ENCODE data around the gene ZNRF1. TPM values are rescaled to one million over a fixed set of nuclear protein-coding genes. Genes with fewer than 3 reads are reported as not detected.

The ZNRF1 gene
- total RNA-seq, 2 experiments from 2014 or later, result 16.1 to 22.5 TPM

DNA sequence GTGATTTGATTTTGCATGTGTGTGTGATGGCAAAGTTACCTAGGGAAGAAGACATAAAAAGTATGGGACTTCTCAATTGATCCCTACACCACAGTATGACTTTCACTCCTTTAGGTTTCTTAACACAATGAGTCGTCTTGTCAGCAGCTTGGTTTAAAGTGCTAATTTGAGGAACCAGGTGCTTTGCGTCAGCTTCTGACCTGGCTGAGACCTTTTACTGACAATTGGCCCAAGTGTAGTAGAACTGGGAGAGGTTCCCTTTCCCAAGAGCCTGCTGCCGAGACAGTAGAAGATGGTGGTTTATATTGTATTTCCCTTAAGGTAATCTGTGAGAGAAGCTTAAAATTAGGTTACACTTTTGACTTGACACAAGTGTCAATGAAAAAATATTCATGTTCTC is 62.8 kb downstream of the ZNRF1 start:
- ATAC-seq (no peak), DNase-seq (no peak)
- no peaks in the 10 kb centered on the region for H3K27me3 Mint-ChIP-seq
- H3K27ac Mint-ChIP-seq, result no peak overlapping the region
- H3K4me1 Mint-ChIP-seq, result peaks cover 28% of the 10 kb centered on the region
- CTCF ChIA-PET, result interaction anchor here (0.7 to 5.9 kb wide), 3 partner anchors 11 to 55 kb away, joined by 3 to 42 read pairs (median 3); no protein-coding TSS in a partner anchor
- H3K4me3 Mint-ChIP-seq, result no peak overlapping the region
- no peaks in the 10 kb centered on the region for H3K9me3 Mint-ChIP-seq (ENCODE audit: low read depth)
- H3K36me3 Mint-ChIP-seq, result peaks cover 3% of the 10 kb centered on the region

DNA sequence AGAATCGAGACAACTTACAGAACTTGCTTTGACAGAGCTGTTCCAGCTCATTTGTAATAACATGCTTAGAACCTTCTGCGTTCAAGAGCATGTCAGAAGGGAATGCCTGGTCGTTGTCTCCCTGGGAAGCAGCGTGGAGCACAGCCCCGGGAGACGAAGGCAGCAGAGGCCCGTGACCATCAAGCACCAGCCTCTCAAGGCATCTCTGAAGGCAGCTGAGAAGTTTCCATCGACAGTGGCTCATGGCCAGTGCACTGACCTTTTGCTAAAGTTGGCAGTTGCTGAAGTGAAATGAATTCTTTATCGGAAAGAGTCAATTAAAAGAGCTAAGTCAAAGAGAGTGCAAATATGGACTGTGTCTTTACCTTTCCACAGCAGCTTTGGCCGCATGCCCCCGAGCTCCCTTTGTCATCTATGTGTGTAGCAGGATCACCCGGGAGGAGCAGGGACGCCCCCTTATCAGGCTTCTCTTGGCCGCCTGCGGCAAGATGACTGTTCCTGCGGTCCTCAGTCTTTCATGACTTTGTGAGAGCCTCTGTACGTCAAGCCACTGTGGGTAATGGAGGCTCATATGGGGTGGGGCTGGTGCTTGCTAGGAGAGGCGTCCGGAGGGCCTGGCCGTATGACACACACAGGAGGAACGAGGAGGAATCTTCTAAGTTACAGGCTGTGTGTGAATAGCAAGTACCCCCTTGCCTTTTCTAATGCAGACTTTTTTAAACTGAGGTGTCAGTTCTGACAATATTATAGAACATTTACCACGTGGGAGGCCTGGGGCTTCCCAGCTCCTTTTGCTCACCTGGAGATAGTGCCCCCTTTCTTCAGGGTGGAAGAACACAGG is 63.5 kb downstream of the ZNRF1 start:
- CTCF ChIA-PET, result interaction anchor here (0.7 to 5.9 kb wide), 3 partner anchors 10 to 56 kb away, joined by 3 to 42 read pairs (median 3); no protein-coding TSS in a partner anchor
- H3K27me3 Mint-ChIP-seq, result no peaks in the 10 kb centered on the region
- H3K27ac Mint-ChIP-seq, result no peak overlapping the region
- no peak overlapping the region for H3K4me3 Mint-ChIP-seq
- peaks cover 32% of the 10 kb centered on the region for H3K4me1 Mint-ChIP-seq
- DNase-seq (no peak), ATAC-seq (no peak)
- no peaks in the 10 kb centered on the region for H3K36me3 Mint-ChIP-seq
- no peaks in the 10 kb centered on the region for H3K9me3 Mint-ChIP-seq (ENCODE audit: low read depth)

DNA sequence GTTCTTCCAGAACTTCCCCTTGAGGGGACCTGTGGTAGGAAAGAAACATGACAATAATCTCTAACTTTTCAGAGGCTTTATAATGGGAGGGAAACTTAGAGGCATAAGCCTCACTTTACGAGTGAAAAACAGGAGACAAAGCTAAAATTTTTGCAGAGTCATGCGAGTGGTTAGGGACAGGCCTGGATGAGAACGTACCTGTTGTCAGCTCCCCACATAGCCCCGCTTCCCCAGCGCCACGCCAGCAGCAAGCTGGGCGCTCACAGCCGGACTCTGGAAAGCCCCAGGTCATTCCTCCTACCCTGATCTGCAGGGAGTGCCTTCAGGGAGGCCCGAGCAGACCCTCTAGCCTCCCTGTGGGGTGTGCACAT is 64.1 kb downstream of the ZNRF1 start:
- DNase-seq (no peak), ATAC-seq (no peak)
- no peaks in the 10 kb centered on the region for H3K36me3 Mint-ChIP-seq
- no peaks in the 10 kb centered on the region for H3K27me3 Mint-ChIP-seq
- peaks cover 32% of the 10 kb centered on the region for H3K4me1 Mint-ChIP-seq
- no peak overlapping the region for H3K4me3 Mint-ChIP-seq
- CTCF ChIA-PET, result interaction anchor here (1.5 to 5.9 kb wide), 2 partner anchors 47 to 57 kb away, joined by 3 to 42 read pairs; no protein-coding TSS in a partner anchor
- H3K9me3 Mint-ChIP-seq (ENCODE audit: low read depth), result no peaks in the 10 kb centered on the region
- no peak overlapping the region for H3K27ac Mint-ChIP-seq

DNA sequence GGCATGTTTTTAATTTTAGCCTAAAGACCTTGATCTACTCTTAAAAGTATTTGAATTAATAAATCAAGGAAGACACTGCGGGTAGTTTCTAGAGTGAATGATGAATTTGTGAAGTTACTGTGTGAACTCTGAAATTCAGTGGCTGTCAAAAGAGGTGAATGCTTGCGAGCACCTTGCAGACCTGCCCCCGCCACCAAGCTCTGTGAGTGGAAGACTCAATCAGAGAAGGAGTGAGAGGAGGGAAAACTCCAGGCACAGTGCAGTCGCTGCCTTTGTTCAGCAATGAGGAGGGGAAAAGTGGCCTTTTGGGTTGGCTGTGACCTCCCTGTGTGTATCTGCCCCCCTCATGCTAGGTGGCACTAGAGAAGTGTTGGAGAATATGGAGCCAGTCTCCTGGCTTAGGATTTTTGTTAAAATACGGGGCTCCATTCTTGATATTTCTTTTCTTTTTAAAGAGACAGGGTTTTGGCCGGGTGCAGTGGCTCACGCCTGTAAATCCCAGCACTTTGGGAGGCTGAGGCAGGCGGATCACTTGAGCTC is 64.8 kb downstream of the ZNRF1 start:
- CTCF ChIA-PET, result interaction anchor here (1.5 to 5.9 kb wide), 3 partner anchors 9 to 57 kb away, joined by 3 to 42 read pairs (median 5); no protein-coding TSS in a partner anchor
- DNase-seq (no peak), ATAC-seq (no peak)
- peaks cover 32% of the 10 kb centered on the region for H3K4me1 Mint-ChIP-seq
- no peaks in the 10 kb centered on the region for H3K27me3 Mint-ChIP-seq
- H3K36me3 Mint-ChIP-seq, result no peaks in the 10 kb centered on the region
- H3K4me3 Mint-ChIP-seq, result no peak overlapping the region
- H3K27ac Mint-ChIP-seq, result no peak overlapping the region
- H3K9me3 Mint-ChIP-seq (ENCODE audit: low read depth), result no peaks in the 10 kb centered on the region

DNA sequence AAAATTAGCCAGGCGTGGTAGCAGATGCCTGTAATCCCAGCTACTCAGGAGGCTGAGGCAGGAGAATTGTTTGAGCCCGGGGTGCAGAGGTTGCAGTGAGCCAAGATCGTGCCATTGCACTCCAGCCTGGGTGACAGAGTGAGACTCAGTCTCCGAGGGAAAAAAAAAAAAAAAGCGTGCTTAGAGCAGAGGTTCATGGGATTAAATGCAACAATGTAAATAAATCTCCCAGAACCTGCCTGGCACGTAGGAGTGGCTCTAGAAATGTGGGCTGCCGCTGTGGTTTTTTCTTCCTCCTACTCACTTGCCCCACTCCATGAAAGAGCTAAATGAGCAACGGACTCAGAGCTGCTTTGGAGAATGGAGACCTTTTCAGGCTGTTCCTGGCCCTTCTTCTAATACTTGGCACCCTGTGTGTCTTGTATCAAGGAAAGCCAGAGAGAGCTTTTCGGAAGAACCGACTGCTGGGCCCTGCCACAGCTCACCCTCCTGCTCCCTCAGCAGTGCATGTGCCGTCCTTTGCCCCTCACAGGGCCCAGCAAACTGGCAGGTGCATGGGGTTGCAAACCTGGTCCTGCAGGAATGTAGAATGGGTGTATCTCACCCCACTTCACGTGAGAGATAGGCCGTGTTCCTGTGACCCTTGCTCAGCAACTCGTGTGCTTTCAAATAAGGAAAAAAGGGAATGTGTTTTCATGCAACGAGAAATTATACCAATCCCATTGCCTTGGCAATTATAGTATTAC is 65.8 kb downstream of the ZNRF1 start:
- Mint-ChIP-seq H3K4me3 (peak overlapping the region; percentile 58), H3K9me3 (ENCODE audit: low read depth) (no peaks in the 10 kb centered on the region), H3K27me3 (no peaks in the 10 kb centered on the region), H3K36me3 (no peaks in the 10 kb centered on the region), H3K4me1 (peaks cover 32% of the 10 kb centered on the region), H3K27ac (peak overlapping the region; percentile 81)
- DNase-seq, result peak; percentile 60
- ATAC-seq, result peak; percentile 52
- CTCF ChIA-PET, result interaction anchor here (0.6 to 5.9 kb wide), 8 partner anchors 8 to 353 kb away, joined by 3 to 42 read pairs (median 4); no protein-coding TSS in a partner anchor

DNA sequence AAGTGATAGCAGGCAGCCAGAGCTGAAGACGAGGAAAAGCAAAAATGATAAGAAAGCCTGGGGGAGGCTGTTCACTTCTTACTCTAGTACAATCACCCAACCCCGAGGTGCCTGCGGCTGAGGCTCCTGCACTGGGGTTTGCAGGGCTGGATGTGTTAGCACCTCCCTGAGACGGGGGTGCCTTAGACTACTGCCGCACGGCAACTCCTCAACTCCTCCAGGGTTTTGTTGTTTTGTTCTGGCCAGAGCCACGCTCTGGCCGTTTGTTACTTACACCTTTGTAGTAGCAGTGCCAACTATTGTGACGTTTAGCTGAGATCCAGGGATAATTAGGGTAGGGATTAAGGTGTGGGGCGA is 66.3 kb downstream of the ZNRF1 start:
- CTCF ChIA-PET, result interaction anchor here (0.7 to 5.9 kb wide), 7 partner anchors 7 to 45 kb away, joined by 3 to 42 read pairs (median 4); no protein-coding TSS in a partner anchor
- H3K4me1 Mint-ChIP-seq, result peaks cover 32% of the 10 kb centered on the region
- DNase-seq (peak; percentile 81), ATAC-seq (peak; percentile 92)
- H3K4me3 Mint-ChIP-seq, result peak overlapping the region; percentile 58
- H3K9me3 Mint-ChIP-seq (ENCODE audit: low read depth), result no peaks in the 10 kb centered on the region
- H3K36me3 Mint-ChIP-seq, result no peaks in the 10 kb centered on the region
- no peaks in the 10 kb centered on the region for H3K27me3 Mint-ChIP-seq
- peak overlapping the region; percentile 81 for H3K27ac Mint-ChIP-seq

DNA sequence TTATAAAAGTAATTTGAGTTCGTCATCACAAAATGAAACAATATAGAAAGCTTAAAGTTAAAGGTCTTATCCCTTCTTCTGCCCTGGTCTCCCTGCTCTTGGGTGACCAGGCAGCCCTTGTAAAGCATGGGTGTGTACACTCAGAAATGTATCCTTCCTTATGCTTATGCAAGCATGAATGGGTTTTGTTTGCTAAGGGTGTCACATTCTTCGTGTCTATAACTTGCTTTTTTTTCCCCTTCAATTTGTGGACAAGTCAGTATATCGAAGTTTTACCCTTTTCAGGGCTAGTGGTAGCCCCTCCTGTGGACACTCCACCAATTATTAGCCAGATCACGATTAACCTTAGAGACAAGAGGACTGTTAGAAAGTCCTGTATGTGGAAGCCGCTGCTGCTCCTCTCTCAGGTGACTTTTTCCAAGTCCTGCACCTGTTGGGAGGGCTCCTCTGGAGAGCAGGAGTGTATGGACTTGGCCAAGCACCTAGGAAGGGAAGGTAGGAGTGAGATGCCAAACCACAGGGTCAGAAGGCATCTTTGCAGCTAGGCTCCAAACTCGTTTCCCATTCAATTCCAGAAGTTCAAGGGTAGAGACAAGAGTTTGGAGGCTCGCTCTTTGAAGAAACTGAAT is 66.8 kb downstream of the ZNRF1 start:
- H3K27me3 Mint-ChIP-seq, result no peaks in the 10 kb centered on the region
- peaks cover 36% of the 10 kb centered on the region for H3K4me1 Mint-ChIP-seq
- CTCF ChIA-PET, result interaction anchor here (1.0 to 5.9 kb wide), 4 partner anchors 9 to 45 kb away, joined by 3 to 42 read pairs (median 4); no protein-coding TSS in a partner anchor
- DNase-seq, result no peak
- no peaks in the 10 kb centered on the region for H3K9me3 Mint-ChIP-seq (ENCODE audit: low read depth)
- ATAC-seq, result peak; percentile 15
- peak overlapping the region; percentile 58 for H3K4me3 Mint-ChIP-seq
- H3K27ac Mint-ChIP-seq, result peak overlapping the region; percentile 64
- H3K36me3 Mint-ChIP-seq, result peaks cover under 1% of the 10 kb centered on the region

DNA sequence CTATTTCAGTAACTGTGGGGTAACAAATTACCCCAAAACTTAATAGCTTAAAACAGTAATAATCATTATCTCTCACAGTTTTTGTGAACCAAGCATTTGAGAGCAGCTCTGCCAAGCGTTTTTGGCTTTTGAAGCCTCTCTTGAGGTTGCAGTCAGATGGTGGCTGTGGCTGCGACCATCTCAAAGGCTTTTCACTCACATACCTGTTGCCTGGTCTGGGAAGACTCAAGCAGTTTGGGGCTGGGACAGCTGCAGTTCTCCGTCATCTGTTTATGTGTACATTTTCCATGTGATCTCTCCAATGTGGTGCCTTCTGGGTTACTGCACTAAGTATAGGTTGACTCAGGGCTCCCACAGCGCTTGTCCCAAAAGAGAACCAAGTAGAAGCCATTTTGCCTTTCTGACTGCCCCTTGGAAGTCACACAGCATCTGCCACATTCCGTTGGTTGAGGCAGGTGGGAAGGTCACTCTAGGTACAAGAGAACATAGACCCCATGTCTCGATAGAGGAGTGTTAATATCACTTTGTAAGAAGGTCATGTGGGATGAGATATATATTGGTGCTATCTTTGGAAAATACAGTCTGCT is 68.1 kb downstream of the ZNRF1 start:
- H3K4me3 Mint-ChIP-seq, result no peak overlapping the region
- DNase-seq (no peak), ATAC-seq (no peak)
- no peaks in the 10 kb centered on the region for H3K9me3 Mint-ChIP-seq (ENCODE audit: low read depth)
- no peaks in the 10 kb centered on the region for H3K27me3 Mint-ChIP-seq
- H3K36me3 Mint-ChIP-seq, result peaks cover 3% of the 10 kb centered on the region
- H3K27ac Mint-ChIP-seq, result no peak overlapping the region
- peaks cover 38% of the 10 kb centered on the region for H3K4me1 Mint-ChIP-seq
- CTCF ChIA-PET, result interaction anchor here (0.9 kb wide), 1 partner anchor 45 kb away, joined by 5 read pairs; no protein-coding TSS in a partner anchor

DNA sequence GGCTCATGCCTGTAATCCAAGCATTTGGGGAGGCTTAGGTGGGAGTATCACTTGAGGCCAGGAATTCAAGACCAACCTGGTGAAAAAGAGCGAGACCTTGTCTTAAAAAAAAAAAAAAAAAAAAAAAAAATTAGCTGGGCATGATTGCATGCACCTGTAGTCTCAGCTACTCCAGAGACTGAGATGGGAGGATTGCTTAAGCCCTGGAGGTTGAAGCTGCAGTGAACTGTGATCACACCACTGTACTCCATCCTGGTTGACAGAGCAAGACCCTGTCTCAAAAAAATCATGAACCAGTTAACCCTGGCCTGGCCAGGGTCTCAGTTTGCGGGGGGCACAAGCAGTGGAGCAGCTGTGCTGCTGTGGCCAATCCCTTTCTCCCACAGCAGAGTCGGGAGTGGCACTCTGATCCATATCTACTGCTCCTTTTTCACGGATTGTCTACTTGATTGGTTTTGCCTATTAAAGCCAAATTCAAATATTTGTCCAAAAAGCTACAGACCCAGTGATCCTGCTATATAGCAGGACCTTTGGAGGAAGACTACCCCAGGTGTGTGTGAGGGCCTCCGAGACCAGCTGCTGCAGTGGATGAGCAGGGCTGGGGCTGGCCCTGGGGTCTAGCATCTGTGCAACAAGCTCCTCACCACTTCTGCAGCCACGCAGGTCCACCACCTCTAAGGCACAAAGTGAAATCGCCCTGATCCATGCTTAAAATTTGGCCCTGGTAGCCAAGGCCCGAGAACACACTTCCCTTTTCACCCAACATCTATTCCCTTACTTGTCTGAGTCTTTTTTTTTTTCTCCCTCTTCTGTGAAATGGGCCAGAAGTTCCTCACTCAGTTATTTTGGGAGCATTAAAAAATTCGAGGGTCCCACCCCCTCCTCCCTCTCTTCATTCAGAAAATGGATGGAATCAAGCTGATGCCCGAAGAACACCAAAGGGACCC is 69.5 kb downstream of the ZNRF1 start:
- Mint-ChIP-seq H3K4me3 (no peak overlapping the region), H3K27me3 (no peaks in the 10 kb centered on the region), H3K9me3 (ENCODE audit: low read depth) (no peaks in the 10 kb centered on the region), H3K27ac (no peak overlapping the region), H3K36me3 (peaks cover 3% of the 10 kb centered on the region), H3K4me1 (peaks cover 43% of the 10 kb centered on the region)
- ATAC-seq, result no peak
- CTCF ChIA-PET, result interaction anchor here (1.5 kb wide), 1 partner anchor 55 kb away, joined by 3 read pairs; no protein-coding TSS in a partner anchor
- DNase-seq, result no peak

DNA sequence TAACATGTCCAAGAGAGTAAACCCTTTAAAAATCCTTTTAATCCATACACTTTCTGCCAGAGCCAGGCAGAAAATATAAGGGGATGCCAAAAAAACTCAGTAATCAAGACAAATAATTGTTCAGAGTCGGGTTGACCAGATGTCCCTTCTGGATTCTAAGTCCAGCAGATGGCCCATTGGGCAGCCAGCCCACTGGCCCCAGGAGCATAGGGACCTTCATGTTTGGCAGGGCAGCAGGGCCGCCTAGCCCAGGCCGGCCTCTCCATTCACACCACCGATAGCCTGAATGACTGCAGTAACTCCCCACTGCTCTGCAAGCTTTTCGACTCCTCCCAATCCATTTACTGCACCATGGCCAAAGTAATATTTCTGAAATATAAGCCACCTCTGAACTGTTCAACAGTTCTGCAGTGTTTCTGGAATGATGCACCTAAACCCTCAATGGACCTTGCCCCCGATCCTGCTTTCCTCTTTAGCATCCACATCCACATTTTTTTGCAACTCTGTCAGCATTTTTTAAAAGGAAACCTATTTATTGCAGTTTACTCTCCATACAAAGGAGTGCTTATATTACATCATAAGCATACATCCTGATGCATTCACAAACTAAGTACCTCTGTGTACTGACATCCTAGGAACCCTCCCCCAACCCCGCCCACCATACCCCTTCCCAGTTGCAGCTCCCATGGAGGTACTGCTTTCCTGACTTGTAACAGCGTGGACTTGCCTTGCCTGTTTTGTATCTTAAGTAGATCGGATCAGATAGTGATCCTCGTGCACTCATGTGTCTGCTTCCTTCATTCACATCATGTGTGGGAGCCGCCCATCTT is 71.4 kb downstream of the ZNRF1 start:
- H3K36me3 Mint-ChIP-seq, result peaks cover 5% of the 10 kb centered on the region
- H3K27ac Mint-ChIP-seq, result no peak overlapping the region
- H3K4me1 Mint-ChIP-seq, result peaks cover 43% of the 10 kb centered on the region
- H3K4me3 Mint-ChIP-seq, result no peak overlapping the region
- no peaks in the 10 kb centered on the region for H3K9me3 Mint-ChIP-seq (ENCODE audit: low read depth)
- CTCF ChIA-PET, result interaction anchor here (0.7 to 2.6 kb wide), 3 partner anchors 19 to 72 kb away, joined by 3 to 9 read pairs (median 3); partner anchors contain the start of gene ZNRF1
- ATAC-seq (no peak), DNase-seq (no peak)
- H3K27me3 Mint-ChIP-seq, result no peaks in the 10 kb centered on the region

DNA sequence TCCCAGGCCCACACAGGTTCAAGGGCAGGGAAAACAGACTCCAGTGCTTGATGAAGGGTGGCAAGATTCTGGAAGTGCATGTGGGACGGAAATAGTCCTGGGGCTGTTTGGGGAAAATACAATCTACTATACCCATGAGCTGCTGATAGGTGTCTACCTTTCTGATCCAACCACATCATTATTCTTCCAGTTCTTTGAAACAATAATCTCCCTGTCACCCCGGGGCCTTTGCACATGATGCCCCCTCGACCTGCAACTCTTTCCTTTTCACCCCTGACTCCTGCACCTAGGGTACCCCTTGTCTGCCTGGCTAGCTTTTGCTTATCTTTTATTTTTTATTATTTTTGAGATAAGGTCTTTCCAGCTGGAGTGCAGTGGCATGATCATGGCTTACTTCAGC is 72.8 kb downstream of the ZNRF1 start:
- no peak for ATAC-seq
- CTCF ChIA-PET, result interaction anchor here (1.1 to 8.9 kb wide), 4 partner anchors 7 to 39 kb away, joined by 3 to 57 read pairs (median 7); no protein-coding TSS in a partner anchor
- no peak overlapping the region for H3K27ac Mint-ChIP-seq

More for the DNA sequence above, 72.8 kb downstream of the ZNRF1 start:
- Mint-ChIP-seq H3K9me3 (ENCODE audit: low read depth) (no peaks in the 10 kb centered on the region), H3K4me1 (peaks cover 49% of the 10 kb centered on the region), H3K36me3 (peaks cover 6% of the 10 kb centered on the region), H3K4me3 (no peak overlapping the region), H3K27me3 (no peaks in the 10 kb centered on the region)
- DNase-seq, result no peak

All from activated CD8-positive, alpha-beta memory T cell treated with anti-CD3 and anti-CD28 coated beads, Interleukin-2, amount 10 ng/mL, durations not matched to agents 7 days and 5 days (primary cell).